K562 (cell line): ENCODE results near the gene HGFAC. TPM values are rescaled to one million over a fixed set of nuclear protein-coding genes. Genes with fewer than 3 reads are reported as not detected.

ENCODE experiments used
- ATAC-seq: fragments of 200-7000 bp; cut with Tn5 transposase; 3 replicates; pipeline ENCODE4 v1.9.1; 2020; ENCODE audit warnings: moderate library complexity
- BruUV-seq: library from RNA; stranded (reverse); fragments of 400-500 nt; replicated peaks from 2 replicates; lab custom pipeline; 2021; lab: Mats Ljungman, UMichigan
- CTCF ChIA-PET: fragments of 300-600 bp; formaldehyde crosslinking; extraction: SDS; loops from one replicate; lab custom pipeline; 2021; ENCODE audit warnings: low intra/inter-chr PET ratio; lab: Yijun Ruan, JAX
- POLR2A ChIA-PET: fragments of 300-600, 350-650 bp; sonication (Branson Sonifier 250); formaldehyde crosslinking; extraction: SDS; loops from one replicate; lab custom pipeline; 2021; ENCODE audit warnings: antibody characterized with exemption, inconsistent platforms; lab: Yijun Ruan, JAX
- DNase-seq, 4 experiments: peaks; one replicate each; pipeline versions ENCODE4 v3.0.0 to v3.0.0-alpha.2; 2011 to 2018; ENCODE audit warnings: low spot score in 3 of 4, mixed read lengths in 3 of 4; ENCODE audit errors: extremely low read depth in 1 of 4
- FAIRE-seq: peaks from 2 replicates; lab custom pipeline; 2011; peaks lifted over from hg19 to GRCh38; lab: Jason Lieb, UNC
- H2AFZ ChIP-seq: 2 replicates; pipeline ENCODE4 v1.6.0; 2011; ENCODE audit warnings: low read depth, low read length, control low read depth, inconsistent platforms
- H3K27ac ChIP-seq: fragments of 200-600 bp; 3 replicates; pipeline ENCODE4 v1.8.0; 2011; ENCODE audit warnings: low read depth, mild to moderate bottlenecking, control low read depth, inconsistent platforms, low read length, moderate library complexity, mixed read lengths; ENCODE audit errors: extremely low read depth
- H3K27me3 ChIP-seq, 2 experiments: fragments of 300-600 bp in 1 of 2; 2 replicates in 1 of 2; 3 replicates in 1 of 2; pipeline versions ENCODE4 v1.6.0 to v1.8.0; 2011; ENCODE audit warnings: inconsistent platforms in 2 of 2, low read length in 2 of 2, mild to moderate bottlenecking in 1 of 2, mixed read lengths in 1 of 2, moderate library complexity in 1 of 2; ENCODE audit not compliant: control insufficient read depth in 2 of 2, insufficient read depth in 2 of 2
- H3K36me3 ChIP-seq: fragments of 300-600 bp; 3 replicates; pipeline ENCODE4 v1.8.0; 2011; ENCODE audit warnings: mild to moderate bottlenecking, low read length, inconsistent platforms; ENCODE audit not compliant: control insufficient read depth, insufficient read depth
- H3K4me1 ChIP-seq, 2 experiments: fragments of 200-600 bp in 1 of 2; replicated peaks in 1 of 2; 2 replicates in 1 of 2; 3 replicates in 1 of 2; pipeline versions ENCODE4 v1.5.1 to v1.8.0; 2011; ENCODE audit warnings: inconsistent platforms in 2 of 2, low read length in 2 of 2, mild to moderate bottlenecking in 1 of 2, mixed read lengths in 1 of 2, moderate library complexity in 1 of 2; ENCODE audit not compliant: control insufficient read depth in 2 of 2, insufficient read depth in 2 of 2
- H3K4me2 ChIP-seq: 2 replicates; pipeline ENCODE4 v1.6.1; 2011; ENCODE audit warnings: low read length, control low read depth, inconsistent platforms, mixed read lengths; ENCODE audit not compliant: insufficient read depth
- H3K4me3 ChIP-seq: fragments of 200-600 bp; sonication (generic), shearing (Covaris generic); 2 replicates; pipeline ENCODE4 v1.5.1; 2016; ENCODE audit warnings: control low read depth, inconsistent platforms
- H3K79me2 ChIP-seq: fragments of 200-600 bp; 3 replicates; pipeline ENCODE4 v1.8.0; 2011; ENCODE audit warnings: low read length, inconsistent platforms; ENCODE audit not compliant: control insufficient read depth, insufficient read depth
- H3K9ac ChIP-seq, 2 experiments: 2 replicates each; pipeline versions ENCODE4 v1.6.0 to v1.6.1; 2011; ENCODE audit warnings: low read depth in 2 of 2, low read length in 2 of 2, control low read depth in 1 of 2, inconsistent platforms in 1 of 2, mild to moderate bottlenecking in 1 of 2, mixed read lengths in 1 of 2; ENCODE audit not compliant: insufficient read depth in 1 of 2
- H3K9me1 ChIP-seq: one replicate; pipeline ENCODE4 v1.6.0; 2011; ENCODE audit warnings: inconsistent platforms, mild to moderate bottlenecking, low read length, moderate library complexity; ENCODE audit not compliant: control insufficient read depth, insufficient read depth
- H3K9me3 ChIP-seq: replicated peaks from 2 replicates; pipeline ENCODE4 v1.5.1; 2011; ENCODE audit warnings: low read depth, low read length, inconsistent platforms; ENCODE audit not compliant: control insufficient read depth, insufficient read depth
- H4K20me1 ChIP-seq: replicated peaks from 2 replicates; pipeline ENCODE4 v1.6.1; 2011; ENCODE audit warnings: low read length, inconsistent platforms, mixed read lengths; ENCODE audit not compliant: control insufficient read depth, insufficient read depth
- CBFA2T2 ChIP-seq: fragments of 450-650 bp; conservative IDR thresholded peaks from 2 replicates; pipeline ENCODE4 v1.6.1; 2017; ENCODE audit warnings: mild to moderate bottlenecking
- ESRRB ChIP-seq: fragments of 250-450 bp; sonication (Bioruptor Pico); IDR thresholded peaks from 2 replicates; pipeline ENCODE4 v1.5.0; 2020; ENCODE audit warnings: mild to moderate bottlenecking, moderate library complexity, borderline replicate concordance
- JUN ChIP-seq, 2 experiments: sonication (generic) in 1 of 2; formaldehyde crosslinking in 1 of 2; IDR thresholded peaks; 2 replicates each; pipeline versions ENCODE4 v1.6.1 to v1.8.0; 2012 to 2022; ENCODE audit warnings: borderline replicate concordance in 2 of 2, mild to moderate bottlenecking in 2 of 2, improper control_type of control experiment in 1 of 2, low read depth in 1 of 2, low read length in 1 of 2, missing genetic modification reagents in 1 of 2
- KAT8 ChIP-seq: fragments of 450-650 bp; IDR thresholded peaks from 2 replicates; pipeline ENCODE4 v1.6.1; 2016; ENCODE audit warnings: low read depth, mild to moderate bottlenecking
- KDM1A ChIP-seq, 2 experiments: fragments of 450-650 bp; IDR thresholded peaks; 2 replicates each; pipeline ENCODE4 v1.6.1; 2016; ENCODE audit warnings: mild to moderate bottlenecking in 2 of 2
- PHB ChIP-seq: fragments of 250-450 bp; sonication (Bioruptor Pico); IDR thresholded peaks from 2 replicates; pipeline ENCODE4 v1.5.0; 2021
- RHOXF2B ChIP-seq: fragments of 250-450 bp; sonication (Bioruptor Pico); conservative IDR thresholded peaks from 2 replicates; pipeline ENCODE4 v1.5.1; 2021
- ZBTB1 ChIP-seq: sonication (generic); formaldehyde crosslinking; IDR thresholded peaks from 2 replicates; pipeline ENCODE4 v1.8.1; 2023; ENCODE audit warnings: missing genetic modification reagents, low read depth, mild to moderate bottlenecking, borderline replicate concordance
- ZNF24 ChIP-seq: fragments of 450-650 bp; IDR thresholded peaks from 2 replicates; pipeline ENCODE4 v1.6.1; 2016
- WGBS: fragments of 100-300 bp; shearing (Covaris generic); methylation state at CpG from one replicate; pipeline ENCODE4 v1.1.6; 2016; ENCODE audit warnings: low coverage, mixed read lengths; ENCODE audit not compliant: insufficient coverage; ENCODE audit errors: missing lambda C conversion rate; 5-methylcytosine and 5-hydroxymethylcytosine counted together
- in situ Hi-C: fragments of 300-500 bp; cut with MboI; formaldehyde crosslinking; loops from 4 replicates; pipeline ENCODE4 v1.15.0; 2018; ENCODE audit warnings: inconsistent platforms, mixed read lengths
- intact Hi-C: fragments of 100-400 bp; cut with micrococcal nuclease; formaldehyde crosslinking; loops from 2 replicates; pipeline ENCODE4 v1.14.2; 2022
- polyA plus RNA-seq, 8 experiments: library from polyadenylated mRNA; depleted of rRNA in 4 of 8; stranded (reverse) in 5 of 8; unstranded in 3 of 8; fragments of >200 nt; fragmentation: Nextera tagmentation in 2 of 8; fragmentation: Illumina TruSeq in 1 of 8; extraction: Ambion mirVana in 2 of 8; extraction: Trizol in 1 of 8; gene quantifications; 2 replicates each; pipeline versions ENCODE4 v1.2.1 to v1.2.3, GENCODE V29; 2011 to 2014; ENCODE audit warnings: inconsistent platforms in 1 of 8, missing spikeins in 1 of 8
- total RNA-seq, 7 experiments: library from RNA; depleted of rRNA in 6 of 7; stranded (reverse); fragments of >200 nt in 6 of 7; fragmentation: Illumina TruSeq in 2 of 7; extraction: Trizol in 2 of 7; gene quantifications; 2 replicates each; pipeline versions ENCODE4 v1.2.1 to v1.2.3, GENCODE V29; 2011 to 2021; ENCODE audit warnings: low replicate concordance in 1 of 7
- TF ChIP-seq, protein P1 (sequence below): sonication (generic); formaldehyde crosslinking; IDR thresholded peaks from 2 replicates; pipeline ENCODE4 v1.9.0; 2022; ENCODE audit warnings: mild to moderate bottlenecking, missing genetic modification reagents
- TF ChIP-seq, protein P2 (sequence below): fragments of 450-650 bp; formaldehyde crosslinking; IDR thresholded peaks from 2 replicates; pipeline ENCODE4 v1.4.0; 2020; ENCODE audit warnings: mild to moderate bottlenecking, moderate library complexity
- TF ChIP-seq, protein P3 (sequence below): fragments of 450-650 bp; IDR thresholded peaks from 2 replicates; pipeline ENCODE4 v1.6.1; 2016; ENCODE audit warnings: borderline replicate concordance
- TF ChIP-seq, protein P4 (sequence below): fragments of 250-450 bp; sonication (Bioruptor Pico); IDR thresholded peaks from 2 replicates; pipeline ENCODE4 v1.5.0; 2021; ENCODE audit warnings: mild to moderate bottlenecking, moderate library complexity
- TF ChIP-seq, protein P5 (sequence below), 2 experiments: fragments of 450-650 bp; IDR thresholded peaks; 2 replicates each; pipeline ENCODE4 v1.6.1; 2016

The HGFAC gene
- total and polyA plus RNA-seq, 9 of the 15 experiments (the other 6 are each of a cell fraction or from before 2014, with no cell fraction given), result 0.13 TPM; not detected in 8

DNA sequence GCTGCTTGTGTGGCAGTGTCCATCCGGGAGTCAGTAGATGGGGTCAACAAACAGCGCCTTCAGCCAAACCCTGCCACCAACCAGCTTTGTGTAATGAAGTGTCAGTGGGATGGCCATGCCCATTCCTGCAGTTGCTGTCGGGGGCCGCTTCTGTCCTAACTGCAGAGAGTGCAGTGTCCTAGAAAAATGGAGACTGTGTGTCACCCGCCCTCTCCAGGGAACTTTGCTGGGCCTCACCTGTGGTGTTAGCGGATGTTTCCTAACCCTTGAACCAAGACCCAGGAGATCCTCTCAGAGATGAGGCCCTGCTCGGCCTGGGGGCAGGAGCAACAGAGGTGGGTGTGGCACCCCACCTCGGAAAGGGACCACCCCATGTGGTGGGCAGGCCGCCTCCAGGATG, 35.3 kb upstream of the HGFAC start:
- Histone ChIP-seq H3K9me3 (no peaks in the 10 kb centered on the region), H3K27me3 (peaks cover 47 to 92% of the 10 kb centered on the region in 2 experiments), H3K4me2 (no peak overlapping the region), H3K27ac (no peak overlapping the region), H4K20me1 (peaks cover 21% of the 10 kb centered on the region), H3K4me1 (peaks cover 0 to 12% of the 10 kb centered on the region in 2 experiments; a peak in 3 of 5 replicates), H3K36me3 (no peaks in the 10 kb centered on the region), H3K9ac (no peak overlapping the region), H3K4me3 (no peak overlapping the region), H3K79me2 (no peaks in the 10 kb centered on the region), H3K9me1 (peaks cover 5% of the 10 kb centered on the region), H2AFZ (no peak overlapping the region)
- DNase-seq (no peak), FAIRE-seq (no peak), ATAC-seq (no peak)
- CTCF ChIA-PET, result no interaction called here
- no TSS peak for BruUV-seq
- WGBS, result 13% methylated on average over 7 of the region's 9 CpGs
- in situ Hi-C loops, result no loop called here
- POLR2A ChIA-PET, result interaction anchor here (0.6 kb wide), 1 partner anchor 46 kb away, joined by 3 read pairs; no protein-coding TSS in a partner anchor
- intact Hi-C loops, result no loop called here
- TF ChIP-seq KAT8 (no peak), JUN (IDR thresholded peaks at IDR 0.05; ENCODE audit: borderline replicate concordance, low read depth, low read length) (no peak), JUN (CRISPR knock-in tag; IDR thresholded peaks at IDR 0.05; ENCODE audit: borderline replicate concordance) (no peak), ZNF24 (no peak), RHOXF2B (CRISPR knock-in tag) (no peak), ESRRB (CRISPR knock-in tag) (no peak), KDM1A (IDR thresholded peaks at IDR 0.05) (no peak), PHB (no peak), ZBTB1 (no peak), CBFA2T2 (no peak)
- TF ChIP-seq, protein P1, sequence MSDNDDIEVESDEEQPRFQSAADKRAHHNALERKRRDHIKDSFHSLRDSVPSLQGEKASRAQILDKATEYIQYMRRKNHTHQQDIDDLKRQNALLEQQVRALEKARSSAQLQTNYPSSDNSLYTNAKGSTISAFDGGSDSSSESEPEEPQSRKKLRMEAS (CRISPR knock-in tag), result no peak
- TF ChIP-seq, protein P2, sequence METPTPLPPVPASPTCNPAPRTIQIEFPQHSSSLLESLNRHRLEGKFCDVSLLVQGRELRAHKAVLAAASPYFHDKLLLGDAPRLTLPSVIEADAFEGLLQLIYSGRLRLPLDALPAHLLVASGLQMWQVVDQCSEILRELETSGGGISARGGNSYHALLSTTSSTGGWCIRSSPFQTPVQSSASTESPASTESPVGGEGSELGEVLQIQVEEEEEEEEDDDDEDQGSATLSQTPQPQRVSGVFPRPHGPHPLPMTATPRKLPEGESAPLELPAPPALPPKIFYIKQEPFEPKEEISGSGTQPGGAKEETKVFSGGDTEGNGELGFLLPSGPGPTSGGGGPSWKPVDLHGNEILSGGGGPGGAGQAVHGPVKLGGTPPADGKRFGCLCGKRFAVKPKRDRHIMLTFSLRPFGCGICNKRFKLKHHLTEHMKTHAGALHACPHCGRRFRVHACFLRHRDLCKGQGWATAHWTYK (CRISPR knock-in tag), result no peak
- TF ChIP-seq, protein P3, sequence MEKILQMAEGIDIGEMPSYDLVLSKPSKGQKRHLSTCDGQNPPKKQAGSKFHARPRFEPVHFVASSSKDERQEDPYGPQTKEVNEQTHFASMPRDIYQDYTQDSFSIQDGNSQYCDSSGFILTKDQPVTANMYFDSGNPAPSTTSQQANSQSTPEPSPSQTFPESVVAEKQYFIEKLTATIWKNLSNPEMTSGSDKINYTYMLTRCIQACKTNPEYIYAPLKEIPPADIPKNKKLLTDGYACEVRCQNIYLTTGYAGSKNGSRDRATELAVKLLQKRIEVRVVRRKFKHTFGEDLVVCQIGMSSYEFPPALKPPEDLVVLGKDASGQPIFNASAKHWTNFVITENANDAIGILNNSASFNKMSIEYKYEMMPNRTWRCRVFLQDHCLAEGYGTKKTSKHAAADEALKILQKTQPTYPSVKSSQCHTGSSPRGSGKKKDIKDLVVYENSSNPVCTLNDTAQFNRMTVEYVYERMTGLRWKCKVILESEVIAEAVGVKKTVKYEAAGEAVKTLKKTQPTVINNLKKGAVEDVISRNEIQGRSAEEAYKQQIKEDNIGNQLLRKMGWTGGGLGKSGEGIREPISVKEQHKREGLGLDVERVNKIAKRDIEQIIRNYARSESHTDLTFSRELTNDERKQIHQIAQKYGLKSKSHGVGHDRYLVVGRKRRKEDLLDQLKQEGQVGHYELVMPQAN, result no peak
- TF ChIP-seq, protein P4, sequence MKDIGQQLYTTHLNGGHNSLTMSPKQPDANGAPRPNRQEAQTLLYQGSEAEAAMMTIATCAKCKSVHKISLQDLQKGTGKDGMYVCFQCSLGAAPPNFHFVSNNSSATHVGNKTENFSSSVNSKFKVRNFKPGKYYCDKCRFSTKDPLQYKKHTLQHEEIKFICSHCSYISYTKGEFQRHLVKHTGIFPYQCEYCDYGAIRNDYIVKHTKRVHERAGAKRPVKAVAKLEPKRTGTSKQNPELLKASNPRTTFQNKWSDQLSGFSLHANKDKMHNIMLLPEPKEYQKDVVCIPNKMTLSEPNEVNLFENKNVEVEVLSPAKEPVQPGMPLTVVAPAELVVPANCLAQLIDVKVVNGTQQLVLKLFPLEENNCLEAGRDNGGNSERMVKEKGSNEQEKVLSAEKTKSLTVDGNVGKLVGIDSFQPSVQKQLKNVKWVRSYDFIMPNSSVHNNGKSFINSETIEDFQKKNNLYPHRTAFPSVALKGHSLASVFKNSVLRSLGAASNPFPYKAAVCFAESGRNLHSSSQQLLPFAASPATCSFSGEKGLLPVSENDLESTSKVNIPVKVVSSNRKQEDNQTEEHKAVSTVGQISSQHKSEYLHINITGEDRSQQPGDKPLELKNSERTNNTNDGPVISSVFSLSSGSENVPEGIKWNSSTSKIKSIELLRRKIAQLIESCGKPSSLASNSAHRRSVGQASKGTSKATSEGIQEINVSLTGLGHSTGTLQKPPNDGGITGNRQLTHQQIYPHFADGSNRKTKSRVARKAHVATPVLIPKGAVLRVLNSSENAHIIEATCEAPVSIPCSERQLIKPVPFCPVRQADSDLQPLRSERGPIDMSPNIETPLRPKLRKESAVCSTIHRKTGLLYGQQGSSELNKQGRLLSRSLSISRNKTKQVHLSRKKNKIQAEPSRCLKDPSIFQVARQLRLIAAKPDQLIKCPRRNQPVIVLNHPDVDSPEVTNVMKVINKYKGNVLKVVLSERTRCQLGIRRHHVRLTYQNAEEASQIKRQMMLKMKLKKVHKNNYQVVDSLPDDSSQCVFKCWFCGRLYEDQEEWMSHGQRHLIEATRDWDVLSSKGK (CRISPR knock-in tag), result no peak
- TF ChIP-seq, protein P5, sequence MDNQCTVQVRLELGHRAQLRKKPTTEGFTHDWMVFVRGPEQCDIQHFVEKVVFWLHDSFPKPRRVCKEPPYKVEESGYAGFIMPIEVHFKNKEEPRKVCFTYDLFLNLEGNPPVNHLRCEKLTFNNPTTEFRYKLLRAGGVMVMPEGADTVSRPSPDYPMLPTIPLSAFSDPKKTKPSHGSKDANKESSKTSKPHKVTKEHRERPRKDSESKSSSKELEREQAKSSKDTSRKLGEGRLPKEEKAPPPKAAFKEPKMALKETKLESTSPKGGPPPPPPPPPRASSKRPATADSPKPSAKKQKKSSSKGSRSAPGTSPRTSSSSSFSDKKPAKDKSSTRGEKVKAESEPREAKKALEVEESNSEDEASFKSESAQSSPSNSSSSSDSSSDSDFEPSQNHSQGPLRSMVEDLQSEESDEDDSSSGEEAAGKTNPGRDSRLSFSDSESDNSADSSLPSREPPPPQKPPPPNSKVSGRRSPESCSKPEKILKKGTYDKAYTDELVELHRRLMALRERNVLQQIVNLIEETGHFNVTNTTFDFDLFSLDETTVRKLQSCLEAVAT (IDR thresholded peaks at IDR 0.05), result no peak
